GM21367 (cell line): ENCODE data around the gene PSMD1.
A peak's percentile ranks its signal among the peaks of the same experiment; 100 is the strongest.
"Not testable (repeated sequence)": the region's sequence is repeated elsewhere in the genome, so short reads cannot be mapped to it uniquely, and the experiment has no call there.

Source experiments
- ATAC-seq: cut with Tn5 transposase; IDR thresholded peaks from one replicate; pipeline ENCODE4 v1.9.1; 2021; ENCODE audit not compliant: unreplicated experiment

PSMD1 gene

DNA sequence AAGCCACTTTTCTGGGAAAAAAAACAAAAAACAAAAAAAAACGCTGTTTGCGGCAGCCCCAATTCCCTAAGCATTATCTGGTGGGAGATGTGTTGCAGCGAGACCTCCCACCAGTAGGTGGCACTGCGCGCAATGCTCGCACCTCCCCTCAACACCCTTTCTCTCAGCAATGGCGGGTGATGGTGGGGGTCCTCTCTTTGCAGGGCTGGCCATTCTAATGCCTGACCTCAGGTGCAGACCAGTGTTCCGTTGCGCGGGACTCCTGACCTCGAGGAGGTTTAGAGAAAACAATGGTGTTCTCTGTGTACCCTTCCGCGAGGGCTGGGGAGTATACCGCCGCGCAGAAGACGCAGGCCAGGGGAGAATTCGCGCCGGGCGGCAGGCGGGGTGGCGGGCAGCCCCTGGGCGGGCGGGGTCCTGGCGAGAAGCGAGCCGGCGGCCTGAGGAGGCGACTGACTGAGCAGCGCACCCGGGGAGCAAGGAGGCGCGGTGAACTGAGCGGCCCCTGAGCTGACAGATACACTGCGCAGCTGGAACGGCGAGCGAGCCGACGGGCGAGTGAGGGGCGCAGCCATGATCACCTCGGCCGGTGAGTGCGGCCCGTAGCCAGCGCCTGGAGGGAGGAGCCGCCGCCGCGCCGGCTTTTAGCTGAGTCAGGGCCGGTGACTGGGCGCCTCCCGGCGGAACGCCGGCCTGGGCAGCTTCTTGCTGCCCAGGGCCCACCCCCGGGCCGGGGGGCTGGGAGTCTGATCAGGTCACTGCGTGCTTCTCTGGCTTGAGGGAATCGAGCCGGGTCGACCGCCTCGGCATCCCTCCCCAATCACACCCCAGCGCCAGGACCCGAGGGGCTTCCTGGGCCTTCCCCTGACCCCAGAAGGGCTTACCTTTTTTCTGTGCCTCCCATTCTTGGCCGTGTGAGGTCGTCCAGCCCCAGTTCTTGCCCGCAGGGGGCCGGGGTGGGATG lies at the start of gene PSMD1:
PSMD1 (plus strand) TSS at position 415 of the 964 bp plus-strand sequence; CDS start at position 574, 159 bp downstream.
- ATAC-seq: peak; percentile 59

DNA sequence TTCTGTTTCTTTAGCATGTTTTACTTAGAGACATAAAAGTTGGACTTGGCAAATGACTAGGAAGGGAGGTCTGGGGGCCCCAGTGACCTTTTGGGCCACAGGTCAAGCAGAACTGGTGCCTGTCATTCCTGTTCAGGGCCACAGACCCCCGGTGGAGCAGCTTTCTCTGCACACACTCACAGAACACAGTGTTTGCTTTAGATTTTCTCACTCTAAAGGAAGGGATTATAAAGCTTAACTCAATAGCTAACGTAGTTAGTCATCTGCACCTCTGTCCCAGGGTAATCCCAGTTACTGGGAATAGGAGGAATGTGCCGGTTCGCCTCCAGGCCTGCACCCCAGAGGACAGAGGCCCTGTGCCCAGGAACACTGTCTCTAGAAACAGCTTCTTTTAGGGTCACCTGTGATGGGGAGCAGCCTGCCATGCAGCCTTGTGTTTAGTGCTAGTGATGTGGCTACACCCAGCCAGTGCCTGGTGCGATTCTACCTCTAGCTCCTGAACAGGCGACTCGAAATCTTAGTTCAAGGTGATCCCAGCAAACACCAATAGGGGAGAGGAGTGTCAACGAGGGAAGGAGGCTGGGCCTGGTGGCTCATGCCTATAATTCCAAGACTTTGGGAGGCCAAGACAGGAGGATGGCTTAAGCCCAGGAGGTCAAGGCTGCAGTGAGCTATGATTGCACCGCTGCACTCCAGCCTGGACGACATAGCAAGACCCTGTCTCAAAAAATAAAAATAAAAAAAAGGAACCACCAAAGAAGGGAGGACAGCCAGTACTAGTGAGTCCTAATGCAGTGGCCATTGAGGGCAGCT lies 49.2 kb upstream of the PSMD1 start:
- ATAC-seq: no peak

DNA sequence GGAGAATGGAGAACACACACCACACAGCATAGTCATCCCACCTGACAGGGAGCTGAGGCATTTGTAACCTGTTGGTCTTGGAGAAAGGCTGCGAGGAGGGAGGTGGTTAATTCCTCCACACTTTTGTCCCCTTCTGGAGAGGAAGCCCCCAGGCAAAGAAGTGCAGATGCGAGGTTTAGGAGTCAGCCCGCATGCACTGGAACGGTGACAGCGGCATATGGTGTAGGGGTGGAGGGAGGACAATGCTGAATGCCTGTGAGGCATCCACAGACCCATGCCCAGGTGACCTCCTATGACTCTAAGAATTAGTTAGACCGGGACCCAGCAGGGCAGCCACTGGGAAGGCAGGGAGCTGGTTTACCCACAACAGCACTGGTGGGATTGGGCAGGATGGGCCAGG lies 48.5 kb upstream of the PSMD1 start:
- no peak for ATAC-seq

DNA sequence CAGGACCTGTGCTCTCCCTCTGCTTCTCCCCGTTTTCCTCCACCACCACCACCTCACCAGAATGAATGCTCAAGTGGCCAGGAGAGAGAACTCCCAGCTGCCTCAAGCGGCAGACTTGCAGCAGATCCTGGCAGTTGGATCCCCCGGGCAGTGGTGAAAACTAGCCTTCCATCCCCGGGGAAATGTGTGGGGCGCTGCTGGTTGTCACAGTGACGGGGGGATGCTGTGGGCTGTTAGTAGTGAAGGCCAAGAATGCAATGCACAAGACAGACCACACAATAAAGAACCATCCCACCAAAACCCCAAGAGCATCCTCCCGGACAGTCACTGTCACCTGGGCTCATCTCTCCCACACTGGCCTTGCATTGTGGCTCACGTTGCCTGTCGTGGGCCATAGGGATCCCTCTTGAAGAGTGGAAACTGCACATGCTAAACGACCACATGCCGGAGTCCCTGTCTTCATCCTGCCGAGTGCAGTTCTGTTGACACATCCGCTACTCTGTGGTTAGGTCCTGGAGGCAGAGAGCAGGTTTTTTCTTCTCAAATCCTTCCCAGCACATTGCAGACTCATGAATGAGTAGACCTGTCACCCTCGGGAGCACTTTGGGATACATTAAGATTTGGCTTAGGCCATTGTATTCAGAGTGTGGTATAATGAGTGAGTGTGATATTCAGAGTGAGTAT lies 47.3 kb upstream of the PSMD1 start:
- ATAC-seq: no peak

DNA sequence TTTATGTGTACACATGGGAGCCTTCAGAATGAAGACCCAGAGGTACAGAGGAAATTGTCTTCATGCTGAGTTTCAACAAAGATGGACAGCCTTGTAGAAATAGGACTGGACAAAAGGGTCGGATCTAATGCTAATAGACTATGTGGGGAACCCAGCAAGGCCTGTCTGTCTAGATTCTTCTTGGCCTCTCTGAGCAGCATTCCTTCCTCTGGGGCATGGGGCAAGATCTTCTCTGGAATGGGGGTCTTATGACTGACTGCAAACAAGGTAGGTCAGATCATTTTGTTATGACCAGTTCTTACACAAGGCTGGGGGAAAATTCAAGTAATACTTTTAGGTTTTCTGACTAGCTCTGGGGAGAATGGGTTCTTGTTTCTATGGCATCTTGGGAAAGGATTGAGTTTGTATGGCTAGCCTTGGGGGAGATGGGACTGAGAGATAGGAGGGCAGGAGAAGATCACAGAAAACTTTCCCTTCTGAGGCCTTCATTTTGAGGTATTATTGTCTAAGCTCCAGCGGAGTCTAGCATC lies 46.4 kb upstream of the PSMD1 start:
- ATAC-seq: no peak

DNA sequence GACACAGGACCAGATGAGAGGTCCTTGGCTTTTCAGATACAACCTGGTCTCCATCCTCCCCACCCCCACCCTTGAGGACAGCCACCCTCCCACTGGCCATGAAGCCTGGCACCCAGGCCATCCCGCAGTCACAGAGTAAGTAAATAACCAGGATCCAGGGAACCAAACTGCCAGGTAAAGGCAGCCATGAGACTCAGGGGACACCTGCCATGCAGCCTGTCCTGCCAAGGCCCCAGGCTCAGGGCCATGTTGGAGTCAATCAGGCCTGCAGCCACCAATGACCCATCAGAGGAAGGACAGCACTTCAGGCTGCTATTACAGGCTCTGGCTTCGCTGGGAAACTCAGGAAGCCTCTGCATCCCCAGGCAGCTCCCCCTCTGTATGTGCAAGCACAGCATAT lies 45.1 kb upstream of the PSMD1 start:
- no peak for ATAC-seq

DNA sequence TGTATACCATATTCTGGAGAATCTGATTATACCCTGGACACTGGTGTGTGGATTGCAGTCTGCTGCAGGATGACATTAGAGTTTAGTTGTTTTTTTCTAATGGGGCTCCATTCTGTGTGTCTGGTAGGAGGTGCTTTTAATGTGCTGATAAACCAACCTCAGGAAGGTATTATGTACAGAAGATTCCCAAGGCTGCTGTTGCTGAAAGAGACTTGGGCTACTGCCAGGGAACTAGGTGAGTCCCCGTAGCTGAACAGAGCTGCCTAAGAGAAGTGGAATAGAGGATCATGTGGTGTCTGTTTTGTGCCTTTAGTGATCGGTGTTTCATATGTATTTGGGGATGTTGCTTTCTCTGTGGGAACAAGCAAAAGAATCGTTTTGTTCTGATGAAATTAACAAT lies 44.2 kb upstream of the PSMD1 start:
- no peak for ATAC-seq

DNA sequence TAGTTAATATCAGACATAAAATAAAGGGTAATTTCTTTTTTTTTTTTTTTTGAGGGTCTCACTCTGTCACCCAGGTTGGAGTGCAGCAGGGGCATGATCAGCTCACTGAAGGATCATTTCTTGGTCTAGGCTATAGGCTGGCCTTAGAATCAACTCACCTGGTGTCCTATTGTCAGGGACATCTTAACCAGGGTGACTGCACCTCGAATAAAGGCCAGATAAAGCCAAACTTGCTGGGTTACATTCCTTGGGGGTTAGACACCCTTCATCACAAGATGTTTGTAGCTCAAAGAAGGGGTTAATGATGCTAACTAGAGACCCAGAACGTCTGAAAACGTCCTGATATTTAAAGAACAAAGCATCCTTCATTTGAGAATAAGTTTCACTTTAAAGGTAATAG lies 42.8 kb upstream of the PSMD1 start:
- ATAC-seq: no peak

DNA sequence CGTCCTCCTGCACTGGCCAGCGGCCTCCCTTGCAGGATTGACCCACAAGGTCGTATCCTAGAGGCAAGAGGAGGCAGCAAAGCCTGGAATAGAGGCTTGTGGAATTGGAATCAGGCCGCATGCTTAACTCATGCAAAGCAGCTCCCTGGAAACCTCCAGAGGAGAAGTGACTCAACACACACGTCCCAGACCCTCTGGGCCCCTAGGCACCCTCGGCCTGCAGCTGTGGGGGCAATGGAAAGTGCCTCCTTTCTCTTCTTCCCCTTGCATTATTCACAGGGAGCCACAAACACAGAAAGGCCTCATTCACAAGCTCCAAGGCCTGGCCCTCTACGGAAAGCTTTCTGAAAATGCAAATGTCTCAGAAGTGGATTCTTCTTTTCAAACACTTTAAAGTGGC lies 41.2 kb upstream of the PSMD1 start:
- ATAC-seq: no peak

DNA sequence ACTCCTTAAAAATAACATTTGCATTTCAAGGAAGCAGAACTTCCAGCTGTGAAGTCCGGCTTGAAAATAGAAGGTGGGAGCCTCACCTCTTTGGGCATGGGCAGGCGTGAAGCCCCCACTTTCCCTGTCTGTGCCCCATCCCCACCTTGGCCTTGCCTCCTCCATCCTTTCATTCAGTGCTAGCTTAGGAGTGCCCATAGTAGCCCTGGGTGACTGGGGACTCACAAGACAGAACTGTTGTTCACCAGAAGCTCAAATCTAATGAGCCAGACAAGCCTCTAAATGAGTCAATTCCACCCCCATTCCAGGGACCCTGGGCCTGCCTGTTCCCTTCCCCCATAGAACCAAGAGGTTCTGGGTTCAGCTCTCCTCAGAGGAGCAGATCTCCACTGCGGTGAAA lies 40.7 kb upstream of the PSMD1 start:
- ATAC-seq: no peak

DNA sequence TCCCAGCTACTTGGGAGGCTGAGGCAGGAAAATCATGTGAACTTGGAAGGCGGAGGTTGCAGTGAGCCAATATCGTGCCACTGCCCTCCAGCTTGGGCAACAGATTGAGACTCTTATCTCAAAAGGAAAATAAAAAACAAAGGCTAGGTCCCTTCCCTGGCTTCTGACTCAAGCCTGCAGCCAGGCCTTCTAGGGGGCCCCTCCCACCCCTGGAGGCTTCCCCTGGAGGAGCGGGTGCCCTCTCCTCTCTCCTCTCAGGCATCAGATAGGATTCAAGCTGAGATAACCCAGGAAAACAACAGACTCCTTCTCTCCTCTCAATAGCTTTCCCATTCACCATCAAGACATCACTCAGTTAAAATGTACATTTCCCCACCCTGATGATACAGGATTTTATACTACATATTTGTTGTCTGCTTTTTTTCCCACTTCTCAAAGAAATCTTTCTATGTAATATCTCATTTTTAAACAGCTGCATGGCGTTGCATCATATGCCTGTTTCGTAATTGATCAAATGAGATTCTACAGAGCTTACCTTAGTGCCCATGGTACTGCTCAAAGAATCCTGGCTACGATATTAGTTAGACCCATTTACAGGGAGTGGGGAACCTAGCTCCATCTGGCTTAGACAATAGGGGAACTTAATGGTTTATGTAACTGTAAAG lies 40.0 kb upstream of the PSMD1 start:
- no peak for ATAC-seq

DNA sequence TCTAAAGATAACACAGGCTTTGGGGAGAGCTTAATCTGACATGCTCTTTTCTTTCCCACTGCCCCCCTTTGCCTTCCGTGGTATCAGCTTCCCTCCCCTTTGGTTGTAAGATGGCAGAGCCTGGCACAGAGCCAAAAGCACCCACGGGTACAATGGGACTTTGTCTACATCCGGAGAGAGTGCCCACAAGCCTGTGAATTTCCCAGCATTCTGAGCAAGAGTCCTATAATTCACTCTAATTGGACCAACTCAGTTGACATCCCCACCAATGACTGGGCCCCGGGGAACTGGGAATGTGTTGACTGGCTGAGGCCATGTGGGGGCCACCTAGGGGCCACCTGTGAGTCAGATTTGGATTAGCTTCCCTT lies 39.5 kb upstream of the PSMD1 start:
- no peak for ATAC-seq

DNA sequence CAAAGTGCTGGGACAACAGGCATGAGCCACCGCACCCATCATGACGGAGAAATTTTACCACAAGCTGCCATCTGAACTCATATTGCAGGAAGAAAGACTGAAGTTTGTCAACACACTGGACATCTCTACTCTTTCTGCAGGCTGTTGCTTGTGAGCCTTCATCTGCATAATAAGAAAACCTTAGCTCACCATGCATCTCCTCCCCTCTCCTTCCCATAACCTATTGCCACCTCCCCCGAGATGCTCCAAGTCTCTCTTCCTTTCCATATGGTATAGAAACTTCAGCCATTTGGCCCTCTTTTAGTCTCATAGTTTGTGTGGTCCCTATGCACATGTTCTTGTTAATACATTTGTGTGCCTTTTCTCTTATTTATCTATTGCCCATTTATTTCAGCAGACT lies 38.5 kb upstream of the PSMD1 start:
- ATAC-seq: no peak

DNA sequence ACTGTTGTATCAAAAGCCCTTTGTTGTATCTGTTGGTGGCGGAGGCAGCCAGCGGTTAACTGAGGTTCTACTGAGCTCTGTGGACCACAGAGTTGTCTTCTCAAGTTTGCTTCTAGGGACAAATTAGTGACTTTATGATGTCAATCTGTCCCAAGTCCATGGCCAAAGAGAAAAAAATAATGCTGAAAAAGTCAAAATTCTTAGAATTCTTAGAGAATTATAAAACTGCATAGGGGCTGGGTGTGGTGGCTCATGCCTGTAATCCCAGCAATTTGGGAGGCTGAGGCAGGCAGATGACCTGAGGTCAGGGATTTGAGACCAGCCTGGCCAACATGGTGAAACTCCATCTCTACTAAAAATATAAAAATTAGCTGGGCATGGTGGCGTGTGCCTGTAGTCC lies 31.6 kb upstream of the PSMD1 start:
- ATAC-seq: not testable (repeated sequence)

DNA sequence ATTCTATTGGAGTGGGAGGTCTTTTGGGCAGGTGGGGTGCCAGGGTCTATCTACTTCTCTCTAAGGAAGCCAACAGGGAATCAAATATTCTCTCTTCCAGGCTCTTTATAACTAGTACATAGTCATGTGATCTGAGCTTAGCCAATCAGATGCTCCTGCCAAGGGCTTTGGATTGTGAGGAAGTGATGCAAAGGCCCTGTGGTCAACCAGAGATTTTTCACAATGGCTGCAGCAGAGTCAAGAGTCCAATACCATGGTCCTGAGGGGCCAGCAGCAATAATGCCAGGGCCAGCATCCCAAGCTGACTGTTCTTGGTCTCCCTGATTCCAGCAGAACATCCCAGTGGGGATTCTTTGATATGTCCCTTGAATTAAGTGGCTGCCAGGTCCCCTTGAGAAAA lies 27.8 kb upstream of the PSMD1 start:
- ATAC-seq: no peak

DNA sequence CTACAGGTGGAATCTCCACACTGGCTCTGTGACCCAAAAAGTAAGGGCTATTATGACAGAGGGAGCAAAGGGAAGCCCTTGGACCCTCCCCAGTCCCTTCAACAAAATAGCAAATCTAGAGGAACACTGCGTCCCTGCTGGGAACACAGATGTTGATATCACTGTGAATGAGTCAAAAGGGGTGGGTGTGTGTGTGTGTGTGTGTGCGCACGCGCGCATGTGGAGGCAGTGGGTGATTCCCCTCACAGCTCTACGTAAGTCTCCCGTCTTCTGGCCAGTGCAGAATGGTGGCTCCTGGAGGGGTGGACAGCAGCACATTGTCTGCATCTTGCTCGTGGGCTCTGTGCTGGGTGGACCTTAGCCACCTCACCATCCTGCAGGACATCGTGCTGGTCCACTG lies 27.1 kb upstream of the PSMD1 start:
- ATAC-seq: no peak

DNA sequence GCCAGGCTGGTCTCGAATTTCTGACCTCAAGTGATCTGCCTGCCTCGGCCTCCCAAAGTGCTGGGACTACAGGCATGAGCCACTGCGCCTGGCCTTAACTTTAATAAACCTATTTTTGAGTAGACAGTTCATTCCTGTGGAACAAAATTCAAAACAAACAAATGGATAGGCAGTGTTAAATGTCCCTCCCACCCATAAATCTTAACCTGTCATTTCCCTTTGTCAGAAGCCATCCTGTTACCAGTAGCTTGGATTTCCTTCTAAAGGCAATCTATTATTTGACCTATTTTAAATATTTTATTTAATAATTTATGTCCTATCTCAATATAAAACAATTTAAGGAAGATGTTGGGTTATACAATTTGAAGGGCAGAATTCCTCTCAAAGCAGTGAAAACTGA lies 25.9 kb upstream of the PSMD1 start:
- ATAC-seq: no peak

DNA sequence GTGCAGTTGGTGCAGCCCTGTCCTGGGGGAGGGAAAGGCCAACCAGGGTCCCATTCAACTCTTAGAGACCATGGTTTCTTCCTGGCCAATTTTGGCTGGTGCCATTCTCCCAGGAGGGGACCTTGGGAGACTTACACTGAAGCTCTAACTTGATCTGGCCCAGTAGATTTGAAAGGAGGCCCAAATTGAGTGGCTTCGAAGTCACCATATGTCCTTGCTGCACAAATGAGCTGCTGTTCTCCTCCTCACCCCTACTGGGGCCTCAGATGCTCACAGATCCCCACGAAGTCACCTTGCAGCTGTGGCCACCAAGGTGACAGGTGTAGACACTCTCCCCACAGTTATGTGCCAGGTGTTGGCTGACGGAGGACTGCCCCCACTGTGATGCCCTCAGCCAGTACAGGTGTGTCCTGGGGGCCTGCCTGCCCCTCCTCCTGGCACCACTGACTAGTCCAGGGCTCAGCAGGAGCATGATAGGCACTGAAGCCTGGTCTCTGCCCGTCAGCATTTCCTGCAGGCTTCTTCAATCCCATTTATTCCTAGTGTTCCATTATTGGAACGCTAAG lies 24.0 kb upstream of the PSMD1 start:
- ATAC-seq: no peak

DNA sequence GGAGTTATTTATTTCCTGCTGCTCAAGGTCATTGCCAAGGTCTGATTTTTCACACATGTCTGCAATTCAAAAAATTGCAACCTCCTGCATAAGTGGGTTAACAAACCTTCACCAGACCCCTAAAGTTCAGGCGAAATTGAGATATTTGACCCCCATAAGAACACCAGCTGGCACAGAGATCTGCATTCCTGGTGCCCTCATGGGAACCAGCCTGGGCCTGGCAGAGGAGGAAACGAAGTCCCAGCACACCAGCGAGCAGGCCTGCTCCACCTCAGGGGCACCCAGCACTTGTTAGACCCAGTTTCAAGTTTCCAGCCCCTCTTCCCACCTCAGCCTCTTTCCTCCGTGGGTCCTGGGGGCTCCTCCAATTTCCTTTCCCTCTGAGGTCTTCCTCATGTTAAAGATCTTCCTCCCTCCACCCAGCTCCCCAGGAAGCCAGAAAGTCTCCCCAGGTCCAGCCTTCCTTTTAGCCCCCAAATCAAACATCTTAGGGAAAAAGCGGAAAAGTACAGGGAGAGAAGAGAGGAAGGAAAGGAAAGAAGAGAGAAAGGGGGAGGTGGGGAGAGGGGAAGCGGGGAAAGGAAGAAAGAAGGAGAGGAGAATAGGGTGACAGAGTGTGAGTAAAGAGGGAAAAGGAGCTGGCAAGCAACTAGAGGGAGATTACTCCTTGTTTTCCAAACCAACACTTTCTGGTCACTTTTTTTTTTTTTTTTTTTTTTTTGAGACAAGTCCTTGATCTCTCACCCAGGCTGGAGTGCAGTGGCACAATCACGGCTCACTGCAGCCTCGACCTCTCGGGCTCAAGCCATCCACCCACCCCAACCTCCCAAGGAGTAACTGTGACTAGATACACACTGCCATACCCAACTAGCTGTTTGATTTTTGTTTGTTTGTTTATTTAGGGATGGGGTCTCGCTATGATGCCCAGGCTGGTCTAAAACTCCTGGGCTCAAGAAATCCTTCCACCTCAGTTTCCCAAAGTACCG lies 23.2 kb upstream of the PSMD1 start:
- ATAC-seq: no peak
